Effector memory CD4-positive, alpha-beta T cell (primary cell): ENCODE measurements around the gene C1orf87.
"Not testable (repeated sequence)": the region's sequence is repeated elsewhere in the genome, so short reads cannot be mapped to it uniquely, and the experiment has no call there.

ENCODE experiments used
- DNase-seq, 3 donors: peaks; one replicate each; pipeline ENCODE4 v3.0.0-alpha.2; 2020
- H3K27ac ChIP-seq: 2 replicates; pipeline ENCODE4 v1.7.0; 2013; ENCODE audit warnings: mild to moderate bottlenecking, low read length, moderate library complexity; ENCODE audit not compliant: insufficient read depth, poor library complexity, severe bottlenecking
- H3K27me3 ChIP-seq: replicated peaks from 2 replicates; pipeline ENCODE4 v1.7.0; 2013; ENCODE audit warnings: mild to moderate bottlenecking, low read length; ENCODE audit not compliant: insufficient read depth, control insufficient read depth, poor library complexity, severe bottlenecking
- H3K36me3 ChIP-seq: 2 replicates; pipeline ENCODE4 v1.7.0; 2013; ENCODE audit warnings: mild to moderate bottlenecking, low read length, moderate library complexity; ENCODE audit not compliant: control insufficient read depth, insufficient read depth
- H3K4me1 ChIP-seq: 2 replicates; pipeline ENCODE4 v1.7.0; 2013; ENCODE audit warnings: low read length, mild to moderate bottlenecking; ENCODE audit not compliant: control insufficient read depth, insufficient read depth, poor library complexity, severe bottlenecking
- H3K4me3 ChIP-seq: 2 replicates; pipeline ENCODE4 v1.7.0; 2013; ENCODE audit warnings: low read length, low read depth, mild to moderate bottlenecking; ENCODE audit not compliant: insufficient read depth, poor library complexity, severe bottlenecking
- H3K9me3 ChIP-seq: 2 replicates; pipeline ENCODE4 v1.7.0; 2013; ENCODE audit warnings: mild to moderate bottlenecking, low read length, moderate library complexity; ENCODE audit not compliant: control insufficient read depth

C1orf87 gene

GRCh38 chr1:59978511-59978910 lies 95.1 kb downstream of the C1orf87 start:
- Histone ChIP-seq H3K27me3 (peaks cover 5% of the 10 kb centered on the region), H3K4me1 (no peaks in the 10 kb centered on the region), H3K9me3 (no peaks in the 10 kb centered on the region), H3K27ac (no peak overlapping the region), H3K4me3 (no peak overlapping the region), H3K36me3 (no peaks in the 10 kb centered on the region)
- no peak for DNase-seq

DNA sequence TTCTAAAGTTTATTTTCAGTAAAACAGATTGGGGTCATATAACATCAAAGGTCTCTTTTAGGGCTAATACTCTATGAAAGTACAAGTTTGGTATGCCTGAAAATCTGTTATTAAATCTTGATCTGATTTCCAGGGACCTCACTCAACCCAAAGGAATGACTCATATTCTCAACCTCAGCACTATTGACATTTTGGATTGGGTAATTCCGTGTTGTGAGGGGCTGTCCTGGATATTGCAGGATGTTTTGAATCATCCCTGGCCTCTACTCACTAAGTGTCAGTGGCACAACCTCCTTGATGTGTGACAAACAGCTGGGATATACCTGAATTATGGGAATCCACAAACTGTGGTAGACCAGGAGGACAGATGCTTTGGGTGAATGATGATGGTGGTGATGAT lies 95.5 kb downstream of the C1orf87 start:
- DNase-seq, result no peak
- Histone ChIP-seq H3K27me3 (peaks cover 5% of the 10 kb centered on the region), H3K36me3 (no peaks in the 10 kb centered on the region), H3K4me3 (no peak overlapping the region), H3K27ac (no peak overlapping the region), H3K4me1 (no peaks in the 10 kb centered on the region), H3K9me3 (no peaks in the 10 kb centered on the region)

DNA sequence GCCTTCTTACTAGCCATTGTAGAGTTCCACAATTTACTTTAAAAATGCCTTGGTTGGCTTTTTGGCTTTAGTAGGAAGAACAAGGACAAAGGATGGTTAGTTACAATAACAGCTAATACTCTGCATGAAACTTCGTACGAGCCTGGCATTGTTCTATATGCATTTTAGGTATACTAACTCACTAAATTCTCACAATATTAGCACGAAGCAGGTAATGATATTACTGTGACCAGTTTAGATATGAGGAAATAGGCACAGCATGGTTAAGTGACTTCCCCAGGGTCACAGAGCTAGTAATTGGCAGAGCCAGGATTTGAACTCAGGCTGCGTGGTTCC lies 96.5 kb downstream of the C1orf87 start:
- Histone ChIP-seq H3K4me3 (no peak overlapping the region), H3K27me3 (peaks cover 5% of the 10 kb centered on the region), H3K36me3 (no peaks in the 10 kb centered on the region), H3K4me1 (no peaks in the 10 kb centered on the region), H3K9me3 (no peaks in the 10 kb centered on the region), H3K27ac (no peak overlapping the region)
- DNase-seq, result no peak

GRCh38 chr1:59976194-59977074 lies 97.1 kb downstream of the C1orf87 start:
- peak in 1 of 3 donors; percentile 6 for DNase-seq
- peaks cover 2% of the 10 kb centered on the region for H3K4me1 ChIP-seq
- H3K27ac ChIP-seq, result no peak overlapping the region
- no peak overlapping the region for H3K4me3 ChIP-seq
- peaks cover 5% of the 10 kb centered on the region for H3K27me3 ChIP-seq
- H3K36me3 ChIP-seq, result no peaks in the 10 kb centered on the region
- no peaks in the 10 kb centered on the region for H3K9me3 ChIP-seq

- DNase-seq, result no peak
- Histone ChIP-seq H3K36me3 (no peaks in the 10 kb centered on the region), H3K27me3 (peaks cover 5% of the 10 kb centered on the region), H3K4me1 (peaks cover 4% of the 10 kb centered on the region), H3K27ac (no peak overlapping the region), H3K9me3 (no peaks in the 10 kb centered on the region), H3K4me3 (no peak overlapping the region)
Measured at GRCh38 chr1:59973719-59974118, 99.9 kb downstream of the C1orf87 start.

- Histone ChIP-seq H3K27ac (no peak overlapping the region), H3K36me3 (no peaks in the 10 kb centered on the region), H3K4me1 (peaks cover 4% of the 10 kb centered on the region), H3K27me3 (peaks cover 5% of the 10 kb centered on the region), H3K4me3 (no peak overlapping the region), H3K9me3 (no peaks in the 10 kb centered on the region)
- DNase-seq, result no peak
Measured at GRCh38 chr1:59972216-59972927, 101.2 kb downstream of the C1orf87 start.

GRCh38 chr1:59971464-59971911 lies 102.1 kb downstream of the C1orf87 start:
- no peak for DNase-seq
- Histone ChIP-seq H3K36me3 (no peaks in the 10 kb centered on the region), H3K9me3 (no peaks in the 10 kb centered on the region), H3K27me3 (peaks cover 4% of the 10 kb centered on the region), H3K4me3 (no peak overlapping the region), H3K4me1 (peaks cover 4% of the 10 kb centered on the region), H3K27ac (no peak overlapping the region)

DNA sequence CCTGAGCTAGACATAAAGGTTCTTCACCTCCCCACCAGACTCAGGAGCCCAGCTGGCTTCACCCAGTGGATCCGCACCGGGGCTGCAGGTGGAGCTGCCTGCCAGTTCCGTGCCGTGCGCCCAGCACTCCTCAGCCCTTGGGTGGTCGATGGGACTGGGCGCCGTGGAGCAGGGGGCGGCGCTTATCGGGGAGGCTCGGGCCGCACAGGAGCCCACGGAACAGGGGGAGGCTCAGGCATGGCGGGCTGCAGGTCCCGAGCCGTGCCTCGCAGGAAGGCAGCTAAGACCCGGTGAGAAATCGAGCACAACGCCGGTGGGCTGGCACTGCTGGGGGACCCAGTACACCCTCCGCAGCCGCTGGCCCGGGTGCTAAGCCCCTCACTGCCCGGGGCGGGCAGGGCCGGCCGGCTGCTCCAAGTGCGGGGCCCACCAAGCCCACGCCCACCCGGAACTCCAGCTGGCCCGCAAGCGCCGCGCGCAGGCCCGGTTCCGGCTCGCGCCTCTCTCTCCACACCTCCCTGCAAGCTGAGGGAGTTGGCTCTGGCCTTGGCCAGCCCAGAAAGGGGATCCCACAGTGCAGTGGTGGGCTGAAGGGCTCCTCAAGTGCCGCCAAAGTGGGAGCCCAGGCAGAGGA lies 103.9 kb downstream of the C1orf87 start:
- not testable (repeated sequence) for H3K27ac ChIP-seq, H3K4me1 ChIP-seq, H3K36me3 ChIP-seq, DNase-seq, H3K27me3 ChIP-seq, H3K4me3 ChIP-seq, H3K9me3 ChIP-seq

DNA sequence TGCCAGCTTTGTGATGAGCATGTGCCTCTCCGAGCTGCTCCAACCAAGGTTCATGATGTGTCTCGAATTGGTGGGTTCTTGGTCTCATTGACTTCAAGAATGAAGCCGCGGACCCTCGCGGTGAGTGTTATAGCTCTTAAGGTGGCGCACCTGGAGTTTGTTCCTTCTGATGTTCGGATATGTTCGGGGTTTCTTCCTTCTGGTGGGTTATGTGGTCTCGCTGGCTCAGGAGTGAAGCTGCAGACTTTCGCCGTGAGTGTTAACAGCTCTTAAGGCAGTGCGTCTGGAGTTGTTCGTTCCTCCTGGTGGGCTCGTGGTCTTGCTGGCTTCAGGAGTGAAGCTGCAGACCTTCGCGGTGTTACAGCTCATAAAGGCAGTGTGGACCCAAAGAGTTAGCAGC lies 104.8 kb downstream of the C1orf87 start:
- not testable (repeated sequence) for H3K27me3 ChIP-seq, H3K4me1 ChIP-seq, H3K36me3 ChIP-seq, DNase-seq, H3K4me3 ChIP-seq, H3K27ac ChIP-seq, H3K9me3 ChIP-seq

DNA sequence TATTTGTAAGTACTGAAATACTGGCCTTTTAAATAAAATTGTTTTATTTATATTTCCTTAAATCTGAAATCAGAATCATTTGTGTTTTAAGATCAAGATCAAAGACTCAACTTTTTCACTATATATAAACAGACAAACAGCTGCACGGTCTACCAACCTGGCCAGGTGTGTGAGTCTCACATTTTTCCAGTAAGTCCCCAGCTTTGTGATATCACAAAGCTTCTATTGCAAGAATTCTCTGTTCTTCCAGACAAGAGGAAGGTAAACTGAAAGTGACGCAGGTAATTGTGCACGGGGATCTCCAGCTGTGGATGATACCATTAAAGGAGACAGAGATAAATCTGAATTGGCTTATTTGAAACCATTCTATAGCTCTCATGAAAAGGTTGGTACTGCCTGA lies 105.8 kb downstream of the C1orf87 start:
- Histone ChIP-seq H3K27ac (no peak overlapping the region), H3K9me3 (no peaks in the 10 kb centered on the region), H3K27me3 (no peaks in the 10 kb centered on the region), H3K4me1 (peaks cover 4% of the 10 kb centered on the region), H3K36me3 (no peaks in the 10 kb centered on the region), H3K4me3 (no peak overlapping the region)
- DNase-seq, result no peak
